ENCODE measurements around the gene ULK2.

ULK2 gene

GRCh38 chr17:19726631-19727376 is 140.9 kb downstream of the ULK2 start:
- DNase-seq (ENCODE audit: low spot score), result no peak

GRCh38 chr17:19725486-19725885 is 142.2 kb downstream of the ULK2 start:
- no peak for DNase-seq (ENCODE audit: low spot score)

DNA sequence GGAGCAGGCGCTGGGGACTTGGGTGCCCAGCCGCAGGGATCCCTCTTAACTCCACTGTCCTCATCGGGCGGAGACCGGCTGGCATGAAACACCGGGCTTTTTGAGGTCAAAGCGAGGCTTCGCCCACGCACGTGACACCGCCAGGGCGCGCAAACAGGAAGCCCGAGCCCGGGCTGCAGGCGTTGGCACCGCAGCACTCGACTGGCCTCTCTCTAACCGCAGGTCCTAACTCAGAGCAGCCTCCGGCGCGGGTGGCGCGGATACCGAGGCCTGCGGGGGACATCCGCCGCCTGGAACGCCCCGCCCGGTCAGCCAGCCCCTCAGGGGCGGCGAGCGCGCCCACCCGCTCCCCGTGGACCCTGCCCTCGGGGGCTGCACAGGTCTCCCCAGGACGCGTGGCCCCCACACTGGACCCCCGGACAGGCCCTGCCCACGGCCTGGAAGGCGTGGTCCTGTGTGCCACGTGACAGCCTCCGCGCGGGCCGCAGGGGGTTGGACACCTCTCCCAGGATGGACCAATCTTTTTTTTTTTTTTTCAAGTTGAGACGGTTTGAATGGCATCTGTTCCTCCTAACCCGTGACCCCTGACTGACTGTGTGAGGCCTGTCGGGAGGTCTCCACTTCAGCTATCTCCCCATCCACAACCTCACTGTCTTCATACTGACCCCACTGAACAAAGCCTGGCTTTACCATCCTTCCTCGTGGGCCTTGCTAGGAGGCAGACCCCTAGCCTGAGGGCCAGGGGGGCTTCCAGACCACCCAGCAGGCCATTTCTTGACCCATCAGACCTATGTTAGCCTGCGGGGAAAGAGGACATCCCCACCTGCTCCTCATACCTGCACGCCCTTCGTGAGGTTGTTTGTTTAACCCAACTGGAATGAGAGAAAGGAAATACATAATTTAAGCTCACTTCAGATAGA is 143.0 kb downstream of the ULK2 start:
- no peak for DNase-seq (ENCODE audit: low spot score)

DNA sequence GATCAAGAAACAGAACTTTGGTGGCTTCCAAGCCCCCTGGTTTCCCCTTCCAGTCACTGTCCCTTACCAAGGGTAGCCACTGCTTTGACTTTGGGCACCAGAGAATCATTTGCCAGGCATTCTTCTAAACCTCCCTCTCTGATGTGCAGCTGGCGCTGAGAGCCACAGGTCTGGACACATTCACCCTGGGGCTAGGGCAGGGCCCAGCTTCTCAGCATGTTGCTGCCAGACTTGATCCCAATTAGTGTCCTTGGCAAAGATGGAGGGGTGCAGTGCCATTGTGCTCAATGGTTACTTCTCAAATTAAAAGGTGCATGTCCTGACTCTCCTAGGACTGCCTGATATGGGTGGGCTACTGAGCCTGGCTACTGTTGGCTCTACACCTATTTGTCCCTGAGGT is 143.8 kb downstream of the ULK2 start:
- DNase-seq (ENCODE audit: low spot score), result no peak

Data from AG20443 (cell line).